ENCODE data around the gene KRTAP4-6.
"Not testable (repeated sequence)": the region's sequence is repeated elsewhere in the genome, so short reads cannot be mapped to it uniquely, and the experiment has no call there.

DNA sequence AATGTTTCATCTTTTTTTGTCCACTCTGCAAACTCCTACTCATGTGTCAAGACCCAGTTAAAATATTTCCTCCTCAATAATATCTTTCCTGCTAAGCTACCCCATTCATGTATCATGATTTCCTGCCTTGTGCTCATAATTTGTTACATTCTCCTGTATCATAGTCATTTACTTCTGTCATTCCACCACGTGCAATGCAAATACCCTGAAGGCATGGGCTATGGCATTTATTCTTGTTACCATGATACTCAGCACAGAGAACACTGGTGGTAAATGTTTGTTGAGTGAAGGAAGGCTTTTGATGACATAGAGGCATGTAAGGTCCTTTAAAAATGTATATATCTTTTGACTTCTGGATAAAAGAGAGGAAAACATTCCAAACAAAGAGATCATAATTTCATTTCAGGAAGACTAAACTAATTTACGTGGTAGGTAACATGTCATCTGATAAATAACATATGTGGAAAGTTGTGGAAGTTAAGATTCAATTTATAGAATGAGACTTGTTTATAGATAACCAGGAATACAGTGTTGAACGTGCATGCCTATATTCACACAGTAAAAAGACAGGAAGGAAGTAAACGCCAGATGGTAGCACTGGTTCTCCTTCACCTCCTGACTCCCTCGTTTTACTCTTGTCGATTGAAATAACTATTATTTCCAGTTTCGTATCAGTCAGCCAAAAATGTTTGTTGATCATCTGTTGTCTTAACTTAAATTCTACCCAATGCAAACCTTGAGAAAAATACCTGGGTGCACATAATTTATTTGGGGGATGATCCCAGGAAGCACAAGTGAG is 40.5 kb downstream of the KRTAP4-6 start:
- TF ChIP-seq, protein P1, sequence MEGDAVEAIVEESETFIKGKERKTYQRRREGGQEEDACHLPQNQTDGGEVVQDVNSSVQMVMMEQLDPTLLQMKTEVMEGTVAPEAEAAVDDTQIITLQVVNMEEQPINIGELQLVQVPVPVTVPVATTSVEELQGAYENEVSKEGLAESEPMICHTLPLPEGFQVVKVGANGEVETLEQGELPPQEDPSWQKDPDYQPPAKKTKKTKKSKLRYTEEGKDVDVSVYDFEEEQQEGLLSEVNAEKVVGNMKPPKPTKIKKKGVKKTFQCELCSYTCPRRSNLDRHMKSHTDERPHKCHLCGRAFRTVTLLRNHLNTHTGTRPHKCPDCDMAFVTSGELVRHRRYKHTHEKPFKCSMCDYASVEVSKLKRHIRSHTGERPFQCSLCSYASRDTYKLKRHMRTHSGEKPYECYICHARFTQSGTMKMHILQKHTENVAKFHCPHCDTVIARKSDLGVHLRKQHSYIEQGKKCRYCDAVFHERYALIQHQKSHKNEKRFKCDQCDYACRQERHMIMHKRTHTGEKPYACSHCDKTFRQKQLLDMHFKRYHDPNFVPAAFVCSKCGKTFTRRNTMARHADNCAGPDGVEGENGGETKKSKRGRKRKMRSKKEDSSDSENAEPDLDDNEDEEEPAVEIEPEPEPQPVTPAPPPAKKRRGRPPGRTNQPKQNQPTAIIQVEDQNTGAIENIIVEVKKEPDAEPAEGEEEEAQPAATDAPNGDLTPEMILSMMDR (CRISPR knock-in tag; IDR thresholded peaks at IDR 0.05) = not testable (repeated sequence)
- not testable (repeated sequence) for TF ChIP-seq NFIC (IDR thresholded peaks at IDR 0.05; ENCODE audit: low read length); MXI1 (IDR thresholded peaks at IDR 0.05; ENCODE audit: borderline replicate concordance, low read depth, low read length); RBM22 (optimal IDR thresholded peaks at IDR 0.05; ENCODE audit: low read length); PTBP1 (IDR thresholded peaks at IDR 0.05; ENCODE audit: low read depth, low read length, poor library complexity, severe bottlenecking); GABPB1 (CRISPR knock-in tag; IDR thresholded peaks at IDR 0.05); ZNF781 (CRISPR knock-in tag; IDR thresholded peaks at IDR 0.05; ENCODE audit: borderline replicate concordance, not compliant biosample characterization)
- TF ChIP-seq, protein P2, sequence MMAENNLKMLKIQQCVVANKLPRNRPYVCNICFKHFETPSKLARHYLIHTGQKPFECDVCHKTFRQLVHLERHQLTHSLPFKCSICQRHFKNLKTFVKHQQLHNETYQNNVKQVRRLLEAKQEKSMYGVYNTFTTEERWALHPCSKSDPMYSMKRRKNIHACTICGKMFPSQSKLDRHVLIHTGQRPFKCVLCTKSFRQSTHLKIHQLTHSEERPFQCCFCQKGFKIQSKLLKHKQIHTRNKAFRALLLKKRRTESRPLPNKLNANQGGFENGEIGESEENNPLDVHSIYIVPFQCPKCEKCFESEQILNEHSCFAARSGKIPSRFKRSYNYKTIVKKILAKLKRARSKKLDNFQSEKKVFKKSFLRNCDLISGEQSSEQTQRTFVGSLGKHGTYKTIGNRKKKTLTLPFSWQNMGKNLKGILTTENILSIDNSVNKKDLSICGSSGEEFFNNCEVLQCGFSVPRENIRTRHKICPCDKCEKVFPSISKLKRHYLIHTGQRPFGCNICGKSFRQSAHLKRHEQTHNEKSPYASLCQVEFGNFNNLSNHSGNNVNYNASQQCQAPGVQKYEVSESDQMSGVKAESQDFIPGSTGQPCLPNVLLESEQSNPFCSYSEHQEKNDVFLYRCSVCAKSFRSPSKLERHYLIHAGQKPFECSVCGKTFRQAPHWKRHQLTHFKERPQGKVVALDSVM (CRISPR knock-in tag; IDR thresholded peaks at IDR 0.05) = not testable (repeated sequence)
